Activated naive CD8-positive, alpha-beta T cell treated with anti-CD3 and anti-CD28 coated beads, Interleukin-2, amount 50 U/mL, for 16 hours (primary cell): ENCODE results near the gene DLG2.
"Not testable (repeated sequence)": the region's sequence is repeated elsewhere in the genome, so short reads cannot be mapped to it uniquely, and the experiment has no call there.

ENCODE experiments used
- DNase-seq: peaks from one replicate; pipeline ENCODE4 v3.0.0-alpha.2; 2020; ENCODE audit warnings: low read depth, low spot score

Gene DLG2

DNA sequence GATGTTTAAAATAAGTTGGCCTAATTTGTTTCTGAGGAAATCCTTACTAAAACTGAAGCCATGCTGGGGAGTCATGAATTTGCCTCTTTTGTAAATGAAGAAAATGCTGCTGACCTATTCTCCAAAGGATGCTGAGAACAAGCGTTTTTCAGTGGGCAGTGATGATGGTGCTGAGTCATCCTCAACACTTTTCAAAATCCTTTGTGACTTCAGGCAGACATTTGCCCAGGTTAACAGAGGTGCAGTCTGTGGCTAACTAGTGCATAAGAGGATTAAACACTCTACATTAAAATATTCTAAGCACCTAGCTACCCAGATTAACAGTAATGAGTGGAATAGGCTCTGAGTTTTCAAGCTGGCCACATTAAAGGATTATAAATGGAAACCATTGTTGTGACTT lies 509.0 kb downstream of the DLG2 start:
- DNase-seq, result no peak

- DNase-seq, result no peak
Measured at GRCh38 chr11:85115798-85116197, 511.3 kb downstream of the DLG2 start.

DNA sequence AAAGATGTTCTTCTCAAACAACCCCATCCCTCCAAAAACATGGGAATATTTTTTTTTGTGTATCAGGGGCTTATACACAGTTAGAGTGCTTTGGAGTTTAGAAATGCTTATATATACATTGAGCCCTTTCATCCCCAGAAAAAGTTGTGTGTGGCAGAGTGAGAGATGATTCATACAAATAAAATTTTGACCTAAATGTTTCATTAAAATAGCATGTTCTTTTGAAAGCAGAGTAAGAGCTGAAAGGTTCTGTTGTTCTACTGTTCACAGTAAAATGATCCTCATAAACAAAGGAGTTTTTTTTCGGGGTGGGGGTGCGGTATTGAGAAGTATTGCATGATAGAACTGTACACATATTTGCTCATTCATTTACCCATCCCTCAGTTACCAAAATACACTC lies 512.4 kb downstream of the DLG2 start:
- no peak for DNase-seq

GRCh38 chr11:85110246-85110645 lies 516.9 kb downstream of the DLG2 start:
- DNase-seq, result not testable (repeated sequence)

GRCh38 chr11:85109141-85109540 lies 518.0 kb downstream of the DLG2 start:
- no peak for DNase-seq

- no peak for DNase-seq
Measured at GRCh38 chr11:85105868-85106267, 521.3 kb downstream of the DLG2 start.

GRCh38 chr11:85099522-85099921 lies 527.6 kb downstream of the DLG2 start:
- no peak for DNase-seq

DNA sequence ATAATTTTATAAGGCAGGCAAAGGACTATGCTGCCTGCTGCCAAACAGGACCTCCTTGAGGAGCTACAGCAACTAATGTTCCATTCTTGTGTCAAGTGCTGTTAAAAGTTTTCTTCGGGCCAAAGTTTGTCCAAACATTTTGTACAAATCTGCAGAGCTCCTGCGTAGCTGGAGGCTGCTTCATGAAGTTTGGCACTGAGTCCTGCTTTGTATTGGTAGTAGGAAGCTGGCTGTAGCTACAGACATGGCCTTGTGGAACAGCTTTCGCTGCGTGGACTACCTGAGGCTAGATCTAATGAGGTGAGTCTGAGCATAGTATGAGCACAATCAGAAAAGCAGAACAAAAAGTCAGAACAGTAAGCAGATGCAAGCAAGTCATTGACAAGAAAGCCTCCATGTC lies 528.1 kb downstream of the DLG2 start:
- DNase-seq, result no peak

- no peak for DNase-seq
Measured at GRCh38 chr11:85096939-85097338, 530.2 kb downstream of the DLG2 start.

DNA sequence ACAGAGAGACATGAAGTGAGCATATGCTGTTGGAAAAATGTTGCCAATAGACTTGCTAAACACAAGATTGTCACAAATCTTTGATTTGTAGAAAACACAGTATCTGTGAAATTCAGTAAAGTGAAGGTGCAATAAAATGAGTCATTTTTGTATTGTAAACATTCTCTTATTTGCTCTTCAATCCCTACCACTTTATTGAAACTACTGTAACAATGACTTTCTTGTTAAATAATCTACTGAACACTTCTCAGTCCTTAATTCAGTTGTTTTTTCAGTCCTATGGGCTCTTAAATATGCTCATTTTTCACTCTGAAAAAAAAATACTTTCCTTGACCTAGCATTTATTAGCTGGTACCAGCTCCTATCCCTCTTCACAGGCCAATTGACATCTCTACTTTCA lies 531.9 kb downstream of the DLG2 start:
- DNase-seq, result no peak

GRCh38 chr11:85094795-85095194 lies 532.3 kb downstream of the DLG2 start:
- no peak for DNase-seq

GRCh38 chr11:85089654-85090053 lies 537.5 kb downstream of the DLG2 start:
- no peak for DNase-seq

DNA sequence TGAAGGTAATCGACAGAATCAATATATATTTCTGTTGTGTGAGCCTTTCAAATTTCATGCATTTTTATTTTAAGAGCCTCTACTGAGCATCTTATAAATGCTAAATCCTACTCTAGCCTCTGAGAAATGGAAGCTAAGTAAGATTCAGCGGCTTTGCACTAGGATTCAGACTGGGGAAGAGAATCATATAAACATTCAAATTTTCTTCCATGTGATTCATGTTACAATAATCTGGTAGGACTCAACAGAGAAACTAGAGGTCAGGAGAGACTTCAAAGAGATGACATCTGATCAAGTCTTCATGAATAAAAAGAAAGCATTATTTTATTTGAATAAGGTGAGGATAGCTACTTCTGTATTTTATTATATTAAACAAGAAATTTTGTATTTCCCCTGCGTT lies 538.9 kb downstream of the DLG2 start:
- no peak for DNase-seq

DNA sequence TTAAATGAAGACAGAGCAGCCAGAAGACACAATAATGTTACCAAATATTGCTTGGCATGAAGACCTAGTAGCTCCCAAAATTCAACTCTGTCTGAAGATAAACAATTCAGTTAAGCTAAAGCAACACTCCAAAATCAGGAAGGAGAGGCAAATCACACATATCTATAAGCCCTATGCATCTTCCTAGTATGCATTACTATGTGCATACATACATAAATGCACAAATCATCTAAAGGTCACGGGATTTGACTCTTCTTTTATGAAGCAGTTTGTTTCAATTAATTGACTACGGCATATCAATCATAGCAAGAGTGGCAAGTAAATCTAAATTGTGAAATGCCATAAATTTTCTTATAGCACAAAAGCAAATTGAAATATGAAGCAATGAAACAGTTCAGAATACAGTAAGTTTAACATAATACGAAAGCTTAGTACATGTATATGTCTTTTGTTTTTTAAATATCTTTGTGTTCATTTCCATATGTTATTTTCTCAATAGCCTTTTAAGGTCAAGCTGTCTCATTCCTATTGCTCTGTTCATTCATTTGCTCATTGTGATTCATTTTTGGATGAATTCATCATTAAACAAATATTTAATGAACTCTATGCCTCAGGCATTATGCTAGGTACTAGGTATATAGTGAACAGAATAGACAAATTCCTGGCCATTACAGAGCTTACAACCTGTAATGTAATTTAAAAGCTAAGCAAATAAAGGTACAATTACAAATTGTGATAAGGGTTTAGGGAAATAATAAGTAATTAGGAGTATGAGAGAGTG lies 540.5 kb downstream of the DLG2 start:
- no peak for DNase-seq

DNA sequence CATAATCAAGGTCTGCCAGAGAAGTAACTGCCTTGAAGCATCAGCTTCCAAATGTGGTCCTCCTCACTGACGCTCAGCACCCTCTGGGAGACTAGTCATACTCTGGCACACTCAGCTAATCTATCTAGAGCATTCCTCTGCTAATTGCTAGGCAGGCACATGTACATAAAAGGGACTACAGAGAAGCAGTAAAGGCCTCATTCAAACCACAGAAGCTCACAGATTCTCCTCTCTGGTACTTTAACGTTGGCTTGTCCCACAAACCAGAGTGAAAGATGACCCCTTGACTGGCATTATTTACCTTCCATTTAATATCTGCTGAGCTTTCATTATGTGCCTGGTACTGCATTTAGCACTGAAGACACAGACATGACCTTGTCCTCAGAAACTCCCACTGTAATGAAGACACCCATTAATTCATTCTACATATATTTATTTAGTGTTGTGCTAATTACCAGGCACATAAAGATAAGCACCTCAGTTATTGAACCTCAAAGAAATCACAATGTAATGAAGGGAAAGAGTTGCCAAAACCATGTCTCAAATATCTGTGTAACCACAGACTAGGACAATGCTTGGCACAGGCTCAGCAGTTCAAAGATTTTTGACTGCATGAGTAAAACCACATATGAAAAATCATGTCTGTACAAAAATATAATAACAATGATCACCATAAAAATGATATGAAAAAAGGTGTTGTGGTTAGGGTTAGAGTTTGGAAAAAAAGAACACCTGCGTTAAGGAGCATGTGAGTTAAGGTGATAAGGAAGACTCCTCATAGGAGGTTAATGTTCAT lies 550.4 kb downstream of the DLG2 start:
- no peak for DNase-seq

DNA sequence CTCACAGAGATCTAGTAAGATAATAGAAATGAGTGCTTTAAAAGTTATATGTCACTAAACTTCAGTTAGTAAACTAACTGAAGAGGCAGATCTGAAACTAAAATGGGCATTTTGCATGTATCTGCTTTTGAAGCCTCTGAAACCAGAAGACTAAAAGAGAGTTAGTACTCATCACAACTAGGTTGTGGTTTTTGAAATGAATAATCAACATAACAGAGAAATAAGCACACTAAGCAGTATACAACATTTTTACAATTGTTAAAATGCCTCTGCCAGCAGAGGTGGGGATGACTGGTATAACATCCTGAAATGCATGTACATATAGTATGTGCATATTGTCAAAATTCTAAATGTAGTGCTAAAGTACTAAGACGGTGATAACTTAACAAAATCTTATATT lies 564.5 kb downstream of the DLG2 start:
- no peak for DNase-seq

DNA sequence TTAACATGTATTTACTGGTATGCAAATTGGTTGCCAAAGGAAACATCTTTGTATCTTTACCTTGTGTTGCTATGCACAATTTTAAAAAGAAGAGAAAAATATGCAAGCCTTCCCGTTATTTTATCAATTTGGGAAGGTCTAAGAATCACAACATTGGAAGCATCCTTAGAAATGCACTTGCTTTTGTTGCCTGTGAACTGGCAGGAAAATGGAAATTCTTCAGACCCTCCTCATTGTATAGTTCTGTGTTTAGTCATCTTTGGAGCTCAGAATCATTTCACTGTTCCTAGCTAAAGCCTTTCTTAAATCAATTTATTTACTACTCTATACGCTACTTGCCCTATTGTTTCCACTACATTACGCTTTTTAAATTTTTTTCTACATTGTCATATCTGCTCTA lies 574.5 kb downstream of the DLG2 start:
- DNase-seq, result no peak

DNA sequence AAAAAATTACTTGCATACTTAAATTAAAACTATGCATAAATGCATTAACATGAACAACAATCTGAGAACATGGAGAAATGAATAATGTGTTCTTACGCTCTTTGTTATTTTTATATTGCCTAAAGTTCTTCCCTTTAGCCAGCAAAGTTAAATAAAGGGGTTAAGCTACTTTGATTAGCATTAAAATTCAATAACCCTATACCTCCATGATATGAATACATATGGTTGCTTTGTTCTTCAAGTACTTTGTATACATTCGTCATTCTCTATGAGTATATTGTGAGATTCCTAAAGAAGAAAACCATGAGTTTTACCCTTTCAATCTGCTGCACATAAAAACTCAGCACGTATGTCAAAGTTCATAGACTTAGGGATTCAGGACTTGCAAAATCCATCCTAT lies 578.3 kb downstream of the DLG2 start:
- DNase-seq, result no peak

- DNase-seq, result no peak
Measured at GRCh38 chr11:85045716-85046115, 581.4 kb downstream of the DLG2 start.

DNA sequence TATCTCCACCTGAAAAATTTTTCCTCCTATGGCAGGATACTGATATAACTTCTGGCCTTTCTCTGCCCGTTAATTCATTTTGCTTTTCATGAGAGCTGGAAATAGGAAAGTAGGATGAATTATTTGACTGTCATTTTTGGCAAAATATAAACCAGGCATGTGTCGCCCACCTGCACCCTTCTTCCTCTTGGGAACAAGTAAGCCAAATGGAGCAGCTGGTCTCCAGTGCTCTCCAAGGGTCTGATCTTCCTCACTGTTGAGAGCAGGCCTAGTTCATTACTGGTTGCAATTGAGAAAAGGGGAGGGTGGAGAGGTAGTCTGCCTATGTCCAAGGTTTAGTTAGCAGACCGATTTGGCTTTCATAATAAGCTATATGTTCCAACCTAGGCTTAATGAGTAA lies 582.2 kb downstream of the DLG2 start:
- no peak for DNase-seq

DNA sequence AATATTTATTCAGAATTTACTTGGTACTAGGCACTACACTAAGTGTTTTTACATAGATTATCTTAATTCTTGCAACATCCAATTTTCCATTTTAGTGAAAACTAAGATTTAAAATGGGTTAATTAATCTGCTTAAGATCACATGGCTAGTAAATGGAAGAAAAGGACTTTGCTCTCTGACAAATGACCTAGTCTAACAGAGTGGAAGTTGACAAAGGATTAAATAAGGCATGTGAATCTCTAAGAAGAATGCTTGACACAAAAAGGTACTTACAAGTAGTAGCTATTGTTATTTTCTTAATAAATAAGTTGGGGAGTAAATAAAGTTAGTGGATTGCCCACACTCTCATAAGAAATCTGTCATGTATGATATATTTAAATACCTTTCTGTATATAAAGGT lies 584.8 kb downstream of the DLG2 start:
- no peak for DNase-seq

- DNase-seq, result no peak
Measured at GRCh38 chr11:85040166-85040565, 587.0 kb downstream of the DLG2 start.

- no peak for DNase-seq
Measured at GRCh38 chr11:85029964-85030363, 597.2 kb downstream of the DLG2 start.
